Measurements from ENCODE around the gene DIS3L.
"Not testable (repeated sequence)": the region's sequence is repeated elsewhere in the genome, so short reads cannot be mapped to it uniquely, and the experiment has no call there.

DIS3L gene

DNA sequence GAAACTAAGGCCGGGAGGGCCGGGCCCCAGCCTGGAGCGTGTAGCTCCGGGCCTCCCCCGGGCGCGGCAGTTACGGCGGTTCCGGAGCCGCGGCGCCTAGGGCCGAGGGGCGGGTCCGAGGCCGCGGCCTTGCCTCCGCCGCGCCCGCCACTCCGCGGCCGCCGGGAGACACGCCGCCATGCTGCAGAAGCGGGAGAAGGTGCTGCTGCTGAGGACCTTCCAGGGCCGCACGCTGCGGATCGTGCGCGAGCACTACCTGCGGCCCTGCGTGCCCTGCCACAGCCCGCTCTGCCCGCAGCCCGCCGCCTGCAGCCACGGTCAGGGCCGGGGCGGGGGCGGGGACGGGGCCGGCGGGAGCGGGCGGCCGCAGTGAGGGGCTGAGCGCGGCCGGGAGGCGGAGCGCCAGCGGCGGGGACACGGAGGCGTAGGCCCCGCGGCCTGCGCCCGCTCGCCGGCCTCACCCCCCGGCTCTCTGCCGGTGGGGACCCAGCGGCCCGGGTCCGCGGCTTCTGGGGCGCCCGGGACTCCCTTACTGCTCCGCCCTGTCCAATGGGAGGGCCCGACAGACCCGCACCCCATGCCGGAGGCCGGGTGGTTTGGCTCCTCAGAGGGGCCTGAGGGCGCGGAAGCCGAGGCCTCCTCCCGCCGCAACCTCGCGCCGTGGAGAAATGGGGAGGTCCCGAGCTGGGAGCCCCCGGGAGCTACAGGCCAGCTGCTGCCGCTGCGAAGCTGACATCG, at the start of gene DIS3L:
Gene DIS3L, plus strand, starts transcription at position 150 of the 738 bp plus-strand sequence. Its CDS starts 29 bp downstream, at position 179.
- DNase-seq (ENCODE audit: insufficient read length, low spot score), result peak; percentile 53

DNA sequence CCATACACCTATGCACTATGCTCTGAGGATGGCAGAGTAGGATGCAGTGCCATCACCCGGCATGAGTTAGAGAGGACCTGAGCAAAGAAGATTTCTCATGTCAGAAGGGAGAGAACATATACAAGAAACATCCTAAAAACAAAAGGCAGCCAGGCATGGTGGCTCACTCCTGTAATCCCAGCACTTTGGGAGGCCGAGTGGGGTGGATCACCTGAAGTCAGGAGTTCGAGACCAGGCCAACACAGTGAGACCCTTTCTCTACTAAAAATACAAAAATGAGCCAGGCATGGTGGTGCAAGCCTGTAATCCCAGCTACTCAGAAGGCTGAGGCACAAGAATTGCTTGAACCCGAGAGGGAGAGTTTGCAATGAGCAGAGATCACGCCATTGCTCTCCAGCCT, 47.5 kb upstream of the DIS3L start:
- FAIRE-seq; DNase-seq (ENCODE audit: insufficient read length, low spot score): not testable (repeated sequence)

More for the DNA sequence above, at the start of gene DIS3L:
- FAIRE-seq, result no peak

DNA sequence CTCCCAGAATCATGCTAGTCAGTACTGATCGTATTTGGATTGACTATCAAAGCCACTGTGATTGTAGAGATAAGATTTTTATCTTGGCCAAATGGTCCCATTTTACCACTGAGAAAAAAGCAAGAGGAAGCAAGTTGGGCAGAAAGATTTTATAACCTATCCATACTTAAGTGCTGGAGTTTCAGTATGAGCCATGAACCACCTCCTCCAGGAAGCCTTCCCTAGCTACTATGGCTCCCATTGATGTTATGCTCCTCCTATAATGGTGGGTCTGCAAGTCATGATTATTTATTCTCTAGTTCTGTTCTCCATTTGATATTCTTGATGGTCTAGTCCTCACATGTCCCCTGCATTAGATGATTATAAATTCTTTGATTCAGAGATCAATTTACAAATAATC, 46.4 kb upstream of the DIS3L start:
- no peak for FAIRE-seq

DNA sequence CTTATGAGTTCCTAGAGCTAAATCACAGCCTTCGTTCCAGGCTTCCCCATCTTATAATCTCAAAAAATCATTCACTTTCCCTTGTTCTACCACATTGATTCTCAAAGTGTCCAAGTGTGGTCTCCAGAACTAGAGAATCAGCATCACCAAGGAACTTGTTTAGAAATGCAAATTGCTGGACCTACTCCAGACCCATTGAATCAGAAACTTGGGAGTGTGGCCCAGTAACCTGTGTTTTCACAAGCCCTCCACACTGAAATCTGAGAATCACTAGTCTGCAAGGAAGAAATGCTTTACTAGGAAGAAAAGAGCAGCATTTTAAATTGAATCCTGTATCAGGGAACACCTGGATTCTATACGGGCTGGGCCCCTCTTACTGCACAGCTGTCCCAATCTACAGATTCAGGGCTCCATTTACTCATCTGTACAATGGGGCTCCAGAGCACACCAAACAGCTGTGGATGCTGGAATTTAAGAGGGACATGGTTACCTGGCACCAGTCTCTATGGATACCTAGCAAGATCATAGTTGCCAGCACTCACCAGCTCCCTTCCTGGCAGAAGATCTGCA, 43.7 kb upstream of the DIS3L start:
- FAIRE-seq, result no peak
- DNase-seq (ENCODE audit: insufficient read length, low spot score), result no peak

More for the DNA sequence above, 46.4 kb upstream of the DIS3L start:
- no peak for DNase-seq (ENCODE audit: insufficient read length, low spot score)

DNA sequence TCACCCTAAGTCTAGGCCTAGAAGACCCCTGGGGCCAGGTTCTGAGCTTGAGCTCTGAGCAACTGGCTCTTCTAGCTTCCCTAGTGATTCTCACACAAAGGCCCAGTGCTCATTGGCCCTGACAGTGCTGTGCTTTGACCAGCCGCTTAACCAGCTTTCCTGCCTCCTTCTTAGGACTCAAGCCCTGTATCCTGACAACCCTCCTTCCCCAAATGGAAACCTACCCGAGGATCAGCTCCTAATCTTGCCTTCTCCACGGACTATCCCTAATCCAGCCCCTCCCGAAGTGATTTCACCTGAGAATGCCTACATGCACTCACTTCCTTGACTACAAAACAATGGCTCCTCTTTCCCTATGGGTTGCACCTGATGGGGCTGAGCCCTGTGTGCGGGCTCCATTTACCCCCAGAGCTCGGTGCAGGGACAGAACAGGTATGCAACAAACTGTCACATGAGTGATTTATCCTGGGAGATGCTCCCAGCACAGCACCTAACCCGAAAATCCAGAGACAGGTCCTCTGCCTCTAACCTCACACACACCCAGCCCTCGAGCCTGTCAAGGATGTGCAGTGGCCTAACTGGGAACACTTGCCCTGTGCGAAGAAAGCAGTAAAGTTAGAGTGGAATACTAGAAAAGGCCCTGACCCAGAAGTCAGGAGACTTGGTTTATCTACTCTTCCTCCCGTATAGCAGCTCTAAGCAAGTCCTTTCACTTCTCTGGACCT, 42.1 kb upstream of the DIS3L start:
- DNase-seq (ENCODE audit: insufficient read length, low spot score) (no peak), FAIRE-seq (no peak)

DNA sequence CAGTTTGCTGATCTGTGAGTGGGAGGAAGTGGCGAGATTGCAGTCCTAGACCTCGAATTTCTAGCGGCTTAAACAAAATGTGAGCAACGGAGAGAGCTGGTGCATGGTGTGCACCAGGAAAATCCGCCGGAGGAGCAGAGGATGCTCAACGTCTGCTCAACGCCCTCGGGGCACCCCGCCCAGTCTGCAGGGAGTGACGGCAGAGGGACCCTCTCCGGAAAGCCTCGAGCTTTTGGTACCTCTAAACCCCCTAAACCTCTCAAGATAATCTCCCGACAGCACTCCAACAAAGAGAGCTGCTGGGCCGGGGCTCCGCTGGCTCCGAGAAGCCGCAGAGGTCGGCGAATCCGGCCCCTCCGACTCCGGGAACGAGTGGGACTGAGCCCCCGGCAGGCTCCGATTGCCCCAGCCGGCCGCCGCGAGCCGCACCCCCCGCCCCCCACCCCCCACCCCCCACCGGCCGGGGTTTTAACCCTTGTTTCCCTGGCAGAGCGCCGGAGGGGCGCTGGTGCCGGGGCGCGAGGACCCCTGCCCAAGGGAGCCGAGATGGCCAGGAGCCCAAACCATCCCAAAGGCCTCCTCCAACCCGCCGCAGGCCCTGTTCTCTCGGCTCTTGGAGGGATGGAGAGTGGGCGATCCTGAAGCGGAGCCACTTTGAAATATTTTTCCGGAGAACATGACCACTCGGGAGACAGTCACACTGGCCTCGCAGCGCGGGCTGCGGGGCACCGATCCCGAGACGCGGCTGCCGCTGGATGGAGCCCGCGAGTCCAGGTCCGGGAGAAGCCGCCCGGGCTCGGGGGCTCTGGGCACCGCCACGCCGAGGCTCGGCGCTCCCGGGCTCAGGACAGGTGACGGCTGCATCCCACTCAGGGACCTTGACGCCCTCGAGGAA, 41.3 kb upstream of the DIS3L start:
- FAIRE-seq (no peak), DNase-seq (ENCODE audit: insufficient read length, low spot score) (peak; percentile 75)

DNA sequence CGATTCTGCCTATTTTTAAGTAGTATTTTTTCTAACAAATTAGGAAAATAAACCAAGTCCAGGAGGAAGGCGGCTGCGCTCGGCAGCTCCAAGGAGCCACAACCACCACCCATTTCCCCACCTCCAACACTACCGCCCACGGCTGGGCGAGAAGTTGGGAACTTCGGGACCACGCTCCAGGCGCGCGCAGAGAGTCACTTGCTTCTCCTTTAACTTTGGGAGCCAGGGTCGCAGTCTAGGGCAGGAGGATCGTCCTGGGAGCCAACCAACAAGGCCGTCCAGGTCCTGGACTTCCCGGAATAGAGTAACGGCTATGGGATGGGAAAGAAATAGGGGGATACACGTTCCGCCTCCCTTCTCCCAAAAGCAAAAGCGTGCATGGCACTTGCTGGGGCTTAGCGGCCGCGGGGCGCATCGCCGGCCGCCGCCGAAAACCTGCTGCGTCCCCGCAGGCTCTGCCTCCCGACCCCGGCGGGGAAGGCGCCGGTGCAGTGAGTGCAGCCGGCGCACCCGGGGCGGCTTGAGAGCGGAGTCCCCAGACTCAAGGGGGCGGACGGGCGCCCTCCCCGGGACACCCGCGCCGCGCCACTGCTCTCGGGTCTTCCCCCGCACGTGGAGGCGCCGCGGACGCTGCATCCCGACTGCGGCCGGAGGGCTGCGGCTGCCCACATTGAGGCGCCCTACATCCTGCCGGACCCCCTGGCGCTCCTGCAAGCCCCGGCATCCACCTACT, 40.5 kb upstream of the DIS3L start:
- FAIRE-seq (no peak), DNase-seq (ENCODE audit: insufficient read length, low spot score) (peak; percentile 20)

DNA sequence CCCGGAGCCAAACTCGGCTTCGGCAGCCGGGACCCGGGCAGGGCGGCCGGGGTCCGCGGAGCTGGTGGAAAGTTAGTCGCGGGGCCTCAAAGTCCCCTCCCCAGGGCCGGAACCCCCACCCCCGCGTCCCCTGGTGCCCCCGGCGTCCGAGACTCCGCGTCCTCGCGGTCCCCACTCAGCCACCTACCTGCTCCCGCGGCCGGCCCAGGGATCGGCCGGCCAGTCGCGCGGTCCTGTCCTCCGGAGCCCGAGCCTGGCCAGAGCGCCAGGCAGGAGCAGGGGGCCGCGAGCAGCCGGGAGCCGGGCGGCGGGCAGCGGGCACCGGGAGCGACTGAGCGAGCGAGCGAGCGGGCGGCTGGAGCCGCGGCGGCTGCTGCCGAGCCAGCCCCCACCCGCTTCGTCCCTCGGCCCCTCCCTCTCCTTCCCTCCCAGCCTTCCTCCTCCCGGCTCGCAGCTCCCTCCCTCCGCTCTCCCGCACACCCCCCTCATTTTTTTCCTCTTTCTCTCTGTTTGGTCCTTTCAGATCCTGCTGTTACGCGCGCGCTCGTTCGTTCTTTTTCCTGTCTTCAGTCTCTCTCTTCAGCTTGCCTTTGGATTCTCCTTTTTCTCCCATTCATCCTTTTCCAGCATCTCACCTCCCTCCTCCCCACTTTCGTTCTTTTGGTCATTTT, 39.8 kb upstream of the DIS3L start, which contains the start of gene MEGF11:
Gene MEGF11, minus strand, starts transcription at position 333 of the 671 bp plus-strand sequence. CDS start 125,347 bp downstream, outside the sequence.
- FAIRE-seq (no peak), DNase-seq (ENCODE audit: insufficient read length, low spot score) (peak; percentile 21)

DNA sequence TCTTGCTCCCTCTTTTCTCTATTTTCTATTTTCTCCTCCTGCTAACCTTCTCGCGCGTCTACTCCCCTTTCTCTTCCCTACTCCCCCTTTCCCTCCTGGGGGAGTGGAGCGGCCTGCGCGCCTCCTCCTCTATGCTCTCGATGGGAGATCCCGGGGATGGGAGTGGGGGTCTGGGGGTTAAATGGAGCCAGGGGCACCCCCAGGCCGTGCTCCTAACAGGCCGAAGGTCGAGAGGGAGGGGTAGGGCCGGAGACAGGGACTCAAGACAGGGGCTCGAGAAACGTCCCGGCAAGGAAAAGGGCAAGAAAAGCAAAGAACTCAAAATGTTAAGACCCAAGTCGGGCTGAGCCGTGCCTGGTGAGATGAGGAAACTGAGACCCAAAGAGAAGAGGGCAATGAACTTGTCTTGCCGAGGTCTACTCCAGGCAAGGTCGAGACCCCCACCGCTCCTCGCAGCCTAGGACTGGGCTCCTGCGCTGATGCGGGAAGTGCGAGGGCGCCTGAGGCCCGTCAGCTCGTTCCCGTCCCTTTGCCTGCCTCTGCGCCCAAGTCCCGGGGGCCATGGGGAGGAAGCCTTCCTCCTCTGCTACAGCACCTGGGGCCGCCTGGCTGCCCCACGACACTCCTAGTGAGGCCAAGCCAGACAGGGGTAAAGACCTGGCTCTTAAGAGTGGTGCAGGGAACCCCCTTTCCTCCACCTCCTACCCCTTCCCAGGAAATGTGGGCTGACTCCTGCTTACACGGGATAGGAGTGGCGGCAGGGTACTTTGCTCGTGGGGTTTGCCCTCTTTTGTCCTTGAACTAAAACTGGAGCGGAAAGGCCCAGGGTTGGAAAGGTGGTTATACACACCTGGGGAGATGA, 39.0 kb upstream of the DIS3L start:
- no peak for FAIRE-seq

DNA sequence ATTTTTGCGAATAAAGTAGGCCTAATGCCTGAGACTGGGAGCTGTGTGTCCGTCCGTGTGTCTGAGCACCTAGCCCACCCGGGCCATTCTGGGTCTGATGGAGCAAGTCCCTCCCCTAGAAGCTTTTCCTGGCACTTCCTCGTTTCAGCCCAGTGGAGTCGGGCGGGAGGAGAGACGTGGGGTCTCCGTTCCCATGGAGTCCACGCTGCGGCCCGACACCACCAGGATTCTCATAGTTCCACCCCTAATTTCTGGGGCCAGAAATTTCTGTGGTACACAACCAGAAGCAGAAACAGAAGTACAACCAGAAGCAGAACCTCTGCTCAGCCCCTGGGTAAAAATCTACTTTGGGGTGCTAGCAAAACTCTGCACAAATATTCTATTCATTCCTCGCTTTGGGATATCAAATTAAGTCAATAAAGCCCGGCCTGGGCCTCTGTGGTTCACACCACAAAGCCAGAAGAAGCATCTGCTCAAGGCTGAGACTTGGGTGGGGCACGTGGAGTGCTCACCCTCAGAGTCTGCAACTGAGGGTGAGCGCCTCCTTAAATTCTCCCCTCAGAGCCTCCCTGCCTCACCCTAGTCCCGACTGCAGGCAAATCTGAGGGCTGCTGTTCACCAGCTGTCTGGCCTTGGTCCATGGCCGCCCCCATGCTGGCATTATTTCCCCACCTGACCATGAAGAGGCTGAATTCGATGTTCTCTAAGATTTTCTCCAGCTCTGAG, 38.3 kb upstream of the DIS3L start:
- DNase-seq (ENCODE audit: insufficient read length, low spot score), result no peak
- no peak for FAIRE-seq

More for the DNA sequence above, 39.0 kb upstream of the DIS3L start:
- no peak for DNase-seq (ENCODE audit: insufficient read length, low spot score)

DNA sequence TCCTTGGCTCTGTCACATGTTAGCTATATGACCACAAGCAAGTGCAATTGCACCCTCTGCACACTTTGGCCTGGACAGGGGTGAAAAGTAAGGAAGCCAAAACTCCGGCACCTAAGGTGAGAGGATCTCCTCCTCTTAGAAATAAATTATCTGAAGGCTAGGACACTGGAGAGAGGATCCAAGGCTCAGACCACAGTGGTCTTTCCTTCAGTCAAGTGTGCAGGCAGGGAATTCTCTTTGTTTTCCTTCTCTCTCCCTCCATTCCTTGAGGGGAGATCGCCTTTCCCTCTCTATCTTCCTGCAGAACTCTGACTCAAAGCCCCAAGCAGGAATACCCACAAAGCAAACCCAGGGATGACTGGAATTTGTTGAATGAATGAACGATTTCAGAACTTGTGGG, 36.7 kb upstream of the DIS3L start:
- DNase-seq (ENCODE audit: insufficient read length, low spot score) (no peak), FAIRE-seq (no peak)

DNA sequence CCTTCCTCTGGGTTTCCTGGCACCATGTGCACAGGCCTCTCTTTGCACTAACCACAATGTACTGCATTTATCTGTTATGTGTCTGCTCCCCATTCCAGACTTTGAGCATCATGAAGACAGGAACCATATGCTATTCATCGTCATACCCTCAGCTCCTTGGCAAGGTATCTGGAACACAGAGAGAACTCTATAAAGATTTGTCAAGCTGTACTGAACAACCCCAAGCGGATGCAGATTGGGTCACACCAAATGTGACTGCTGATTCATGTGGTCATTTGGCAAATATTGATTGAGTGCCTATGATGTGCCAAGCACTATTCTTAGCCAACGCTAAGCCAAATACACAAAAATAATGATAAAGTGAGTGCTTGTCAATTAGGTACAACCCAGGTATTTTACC, 32.3 kb upstream of the DIS3L start:
- DNase-seq (ENCODE audit: insufficient read length, low spot score) (no peak), FAIRE-seq (no peak)

DNA sequence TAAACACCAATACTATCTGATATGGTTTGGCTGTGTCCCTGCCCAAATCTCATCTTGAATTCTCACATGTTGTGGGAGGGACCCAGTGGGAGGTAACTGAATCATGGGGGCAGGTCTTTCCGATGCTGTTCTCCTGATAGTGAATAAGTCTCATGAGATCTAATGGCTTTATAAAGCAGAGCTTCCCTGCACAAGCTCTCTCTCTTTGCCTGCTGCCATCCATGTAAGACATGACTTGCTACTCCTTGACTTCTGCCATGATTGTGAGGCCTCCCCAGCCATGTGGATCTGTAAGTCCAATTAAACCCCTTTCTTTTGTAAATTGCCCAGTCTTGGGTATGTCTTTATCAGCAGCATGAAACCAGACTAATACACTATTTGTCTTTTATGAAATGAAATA, 30.5 kb upstream of the DIS3L start:
- DNase-seq (ENCODE audit: insufficient read length, low spot score); FAIRE-seq: not testable (repeated sequence)

DNA sequence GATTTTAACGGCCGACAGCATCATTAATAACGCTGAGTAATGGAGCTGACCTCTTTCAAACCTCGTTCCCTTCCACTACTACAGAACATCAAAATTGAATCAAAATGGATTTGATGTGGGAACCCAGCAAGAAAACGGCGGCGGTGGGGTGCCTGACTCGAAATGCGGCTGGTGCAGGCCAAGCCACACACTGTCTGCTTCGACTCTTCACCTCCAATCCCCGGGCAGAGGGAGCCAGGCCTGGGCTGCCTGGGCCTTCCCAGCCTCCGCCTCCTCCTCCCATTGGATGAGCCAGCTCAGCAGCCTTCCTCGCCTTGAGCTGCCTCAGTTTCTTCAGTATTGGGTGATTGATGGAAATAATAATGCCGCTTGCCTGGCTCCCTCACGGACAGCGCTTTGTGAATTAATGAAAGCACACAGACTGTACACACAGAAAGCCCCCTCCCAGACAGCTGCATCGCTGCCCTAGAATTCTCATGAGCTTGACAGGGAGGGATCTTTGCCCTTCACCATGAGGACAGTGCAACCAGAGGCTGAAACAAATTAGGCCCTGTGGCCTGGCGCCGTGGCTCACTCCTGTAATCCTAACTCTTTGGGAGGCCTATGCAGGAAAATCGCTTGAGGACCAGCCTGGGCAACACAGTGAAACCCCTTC, 28.4 kb upstream of the DIS3L start:
- DNase-seq (ENCODE audit: insufficient read length, low spot score), result no peak
- no peak for FAIRE-seq

DNA sequence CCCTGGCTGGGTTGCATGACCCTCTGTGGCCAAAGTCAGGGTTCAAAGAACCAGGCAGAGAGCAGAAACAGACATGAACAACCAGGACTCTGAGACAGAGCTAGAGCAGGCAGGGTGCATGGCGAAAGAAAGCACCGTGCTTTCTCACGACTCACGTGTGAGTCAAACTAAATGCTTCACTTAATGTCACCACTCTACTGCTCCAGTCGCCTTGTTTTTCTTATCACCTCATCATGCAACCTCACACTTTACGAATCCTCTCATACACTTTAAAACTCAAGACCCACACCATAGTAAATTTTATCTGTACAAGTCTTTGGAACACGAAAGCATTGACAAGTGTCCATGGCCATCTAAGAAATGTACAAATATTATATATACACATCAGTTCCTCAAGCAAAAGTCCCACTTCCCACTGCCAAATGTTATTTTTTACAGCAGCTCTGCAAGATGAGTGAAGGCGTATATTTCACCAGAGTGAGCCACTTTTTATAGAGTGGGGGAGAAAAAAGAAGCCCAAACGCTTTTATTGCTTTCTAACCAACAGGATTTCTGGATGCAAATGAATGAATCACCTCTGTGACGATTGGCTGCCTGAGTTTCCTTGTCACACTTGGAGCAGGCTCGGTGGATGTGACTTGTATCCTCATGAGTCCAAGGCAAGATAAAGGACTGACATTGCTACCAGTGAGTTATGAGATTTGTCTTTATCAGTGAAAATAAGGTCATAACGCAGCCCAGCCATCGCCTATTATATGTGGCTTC, 23.9 kb upstream of the DIS3L start:
- DNase-seq (ENCODE audit: insufficient read length, low spot score), result peak; percentile 66
- FAIRE-seq, result no peak

DNA sequence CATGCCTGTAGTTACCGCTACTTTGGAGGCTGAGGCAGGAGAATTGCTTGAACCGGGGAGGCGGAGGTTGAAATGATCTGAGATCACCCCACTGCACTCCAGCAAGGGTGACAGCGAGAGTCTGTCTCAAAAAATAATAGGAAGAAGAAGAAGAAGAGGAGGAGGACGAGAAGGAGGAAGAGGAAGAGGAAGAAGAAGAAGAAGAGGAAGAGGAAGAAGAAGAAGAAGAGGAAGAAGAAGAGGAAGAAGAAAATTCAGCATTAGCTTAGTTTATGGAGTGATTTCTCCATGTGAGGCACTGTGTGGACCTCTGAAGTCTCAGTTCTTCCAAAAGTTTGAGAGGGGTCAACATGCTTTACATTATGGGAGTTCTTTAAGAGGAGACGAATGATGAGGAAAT, 22.4 kb upstream of the DIS3L start:
- FAIRE-seq, result no peak

DNA sequence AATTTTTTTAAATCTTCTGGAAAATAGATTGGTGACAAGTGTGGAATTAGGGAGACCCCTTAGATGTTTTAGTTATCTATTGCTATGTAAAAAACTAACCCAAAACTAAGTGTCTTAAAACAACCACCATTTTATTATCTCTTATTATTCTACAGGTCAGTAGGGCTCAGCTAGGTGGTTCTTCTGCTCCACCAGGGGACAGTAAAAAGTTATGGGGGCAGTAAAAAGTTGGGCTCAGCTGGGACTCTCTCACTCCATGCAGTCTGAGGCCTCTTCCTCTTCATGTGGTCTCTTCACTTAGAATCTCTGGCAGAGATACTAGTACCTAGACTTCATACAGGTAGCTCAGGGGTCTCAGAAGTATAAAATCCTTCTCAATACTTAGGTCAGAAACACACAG, 18.0 kb upstream of the DIS3L start:
- DNase-seq (ENCODE audit: insufficient read length, low spot score) (no peak), FAIRE-seq (no peak)

More for the DNA sequence above, 22.4 kb upstream of the DIS3L start:
- no peak for DNase-seq (ENCODE audit: insufficient read length, low spot score)

All from HTR-8/SVneo (cell line).